ENCODE data around the gene EDAR.

DNA sequence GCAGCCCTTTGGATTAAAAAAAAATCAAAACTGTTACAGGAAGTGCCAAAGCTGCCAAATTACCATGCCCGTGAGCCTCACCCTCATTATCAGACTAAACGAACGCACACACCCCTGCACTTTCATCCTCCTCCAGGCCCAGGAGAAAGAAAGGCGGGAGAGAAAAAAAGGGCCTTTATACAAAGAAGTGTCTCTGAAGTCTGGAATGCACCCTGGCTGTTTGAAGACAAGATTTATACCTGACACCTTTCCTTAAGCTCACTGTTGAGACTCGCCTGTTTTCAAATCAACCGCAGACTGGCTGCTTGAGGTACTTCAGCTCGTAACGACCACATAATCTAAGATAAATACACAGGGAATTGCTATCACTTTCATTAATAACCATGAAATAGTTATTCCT lies 31.0 kb downstream of the EDAR start:
- no peak for TF ChIP-seq EZH2 (IDR thresholded peaks at IDR 0.05)
- TF ChIP-seq POLR2AphosphoS5 (IDR thresholded peaks at IDR 0.05; ENCODE audit: borderline replicate concordance, low read depth, low read length): no peak
- no peak for TF ChIP-seq FOXP2 (optimal IDR thresholded peaks at IDR 0.05; ENCODE audit: control extremely low read depth, extremely low read length, insufficient read depth)

Data from SK-N-MC (cell line).